HCT116 (cell line): ENCODE data around the gene DPF3. TPM values are rescaled to one million over a fixed set of nuclear protein-coding genes. Genes with fewer than 3 reads are reported as not detected.

Experiments
- ATAC-seq: fragments of 200-7000 bp; cut with Tn5 transposase; 2 replicates; pipeline ENCODE4 v1.9.1; 2020; ENCODE audit warnings: mild to moderate bottlenecking, moderate library complexity
- BruUV-seq: library from RNA; stranded (reverse); fragments of 400-500 nt; replicated peaks from 2 replicates; lab custom pipeline; 2021; lab: Mats Ljungman, UMichigan
- CTCF ChIA-PET: fragments of 300-600 bp; sonication (Branson Sonifier 250); formaldehyde crosslinking; loops from one replicate; lab custom pipeline; 2021; ENCODE audit warnings: antibody characterized with exemption; lab: Charles Lee
- POLR2A ChIA-PET: fragments of 300-600, 350-600 bp; sonication (Branson Sonifier 250); formaldehyde crosslinking; loops from one replicate; lab custom pipeline; 2021; ENCODE audit warnings: antibody characterized with exemption; lab: Charles Lee
- RAD21 ChIA-PET, 2 experiments: fragments of 300-600 bp; sonication (Branson Sonifier 250); formaldehyde crosslinking; loops; one replicate each; lab custom pipeline; 2023; ENCODE audit warnings: low total read pairs in 2 of 2; ENCODE audit not compliant: uncharacterized antibody in 2 of 2, unreplicated experiment in 2 of 2, low non-redundant PET in 1 of 2; lab: Charles Lee
- DNase-seq: peaks from one replicate; pipeline ENCODE4 v3.0.0-alpha.2; 2010; ENCODE audit warnings: low read depth, low spot score
- H2AFZ ChIP-seq: fragments of 200-600 bp; shearing (Covaris generic), sonication (generic); 2 replicates; pipeline ENCODE4 v1.6.1; 2017; ENCODE audit warnings: low read depth, mixed run types, mixed read lengths, antibody characterized with exemption, low read length; ENCODE audit not compliant: poor library complexity, severe bottlenecking
- H3K27ac ChIP-seq: 2 replicates; pipeline ENCODE4 v1.5.1; 2012; ENCODE audit warnings: low read depth, low read length
- H3K27me3 ChIP-seq: fragments of 200-600 bp; sonication (generic); 2 replicates; pipeline ENCODE4 v1.6.1; 2016; ENCODE audit warnings: mixed run types, low read length, mixed read lengths; ENCODE audit not compliant: insufficient read depth
- H3K36me3 ChIP-seq, 2 experiments: fragments of 200-500 bp in 1 of 2; fragments of 200-600 bp in 1 of 2; sonication (Bioruptor generic) in 1 of 2; sonication (generic) in 1 of 2; 2 replicates each; pipeline versions ENCODE4 v1.5.1 to v1.6.1; 2014 to 2016; ENCODE audit warnings: low read length in 2 of 2, inconsistent platforms in 1 of 2, mixed read lengths in 1 of 2, mixed run types in 1 of 2; ENCODE audit not compliant: insufficient read depth in 2 of 2, control insufficient read depth in 1 of 2
- H3K4me1 ChIP-seq, 2 experiments: fragments of 200-600 bp in 1 of 2; sonication (generic) in 1 of 2; 2 replicates each; pipeline versions ENCODE4 v1.5.1 to v1.6.1; 2012 to 2017; ENCODE audit warnings: low read length in 2 of 2, inconsistent platforms in 1 of 2, mild to moderate bottlenecking in 1 of 2, mixed read lengths in 1 of 2, mixed run types in 1 of 2, moderate library complexity in 1 of 2; ENCODE audit not compliant: insufficient read depth in 2 of 2, control insufficient read depth in 1 of 2
- H3K4me2 ChIP-seq: fragments of 200-600 bp; sonication (generic); 2 replicates; pipeline ENCODE4 v1.6.1; 2017; ENCODE audit warnings: mixed run types, low read length, mixed read lengths
- H3K4me3 ChIP-seq, 2 experiments: fragments of 200-600 bp in 1 of 2; sonication (generic) in 1 of 2; replicated peaks in 1 of 2; 2 replicates each; pipeline ENCODE4 v1.5.1; 2011 to 2016; ENCODE audit warnings: low read length in 2 of 2, control low read depth in 1 of 2, low read depth in 1 of 2, mild to moderate bottlenecking in 1 of 2, mixed read lengths in 1 of 2, mixed run types in 1 of 2
- H3K79me2 ChIP-seq: fragments of 200-600 bp; sonication (generic); 2 replicates; pipeline ENCODE4 v1.6.1; 2017; ENCODE audit warnings: mild to moderate bottlenecking, mixed run types, low read length, moderate library complexity, mixed read lengths; ENCODE audit not compliant: insufficient read depth
- H3K9ac ChIP-seq: fragments of 200-600 bp; sonication (generic); 2 replicates; pipeline ENCODE4 v1.6.1; 2016; ENCODE audit warnings: low read length, mixed read lengths
- H3K9me2 ChIP-seq: fragments of 200-600 bp; sonication (generic), shearing (Covaris generic); 2 replicates; pipeline ENCODE4 v1.6.1; 2017; ENCODE audit warnings: mixed run types, mild to moderate bottlenecking, moderate library complexity; ENCODE audit not compliant: insufficient read depth
- H3K9me3 ChIP-seq, 2 experiments: fragments of 200-500 bp in 1 of 2; fragments of 200-600 bp in 1 of 2; sonication (Bioruptor generic) in 1 of 2; sonication (generic) in 1 of 2; 2 replicates each; pipeline ENCODE4 v1.6.1; 2014 to 2017; ENCODE audit warnings: low read length in 2 of 2, mixed read lengths in 2 of 2, inconsistent platforms in 1 of 2, low read depth in 1 of 2, mild to moderate bottlenecking in 1 of 2, mixed run types in 1 of 2, moderate library complexity in 1 of 2; ENCODE audit not compliant: control insufficient read depth in 1 of 2, insufficient read depth in 1 of 2
- H4K20me1 ChIP-seq: fragments of 200-600 bp; sonication (generic), shearing (Covaris generic); 2 replicates; pipeline ENCODE4 v1.6.1; 2017; ENCODE audit warnings: mixed run types, mild to moderate bottlenecking, moderate library complexity; ENCODE audit not compliant: insufficient read depth
- CEBPB ChIP-seq: IDR thresholded peaks from 2 replicates; pipeline ENCODE4 v1.6.1; 2012; ENCODE audit warnings: low read depth
- EGR1 ChIP-seq: IDR thresholded peaks from 2 replicates; pipeline ENCODE4 v1.6.1; 2012; ENCODE audit warnings: low read depth
- EZH2phosphoT487 ChIP-seq: fragments of 200-600 bp; IDR thresholded peaks from 2 replicates; pipeline ENCODE4 v1.6.1; 2018; ENCODE audit warnings: antibody characterized with exemption, borderline replicate concordance
- JUND ChIP-seq: IDR thresholded peaks from 2 replicates; pipeline ENCODE4 v1.6.1; 2012
- POLR2A ChIP-seq: IDR thresholded peaks from 2 replicates; pipeline ENCODE4 v1.7.0; 2011; ENCODE audit warnings: borderline replicate concordance; ENCODE audit not compliant: insufficient read depth, insufficient read length; ENCODE audit errors: extremely low read depth
- POLR2AphosphoS5 ChIP-seq: IDR thresholded peaks from 2 replicates; pipeline ENCODE4 v1.6.1; 2011; ENCODE audit warnings: mild to moderate bottlenecking, low read depth, low read length, moderate library complexity
- RAD21 ChIP-seq: IDR thresholded peaks from 2 replicates; pipeline ENCODE4 v1.6.1; 2012; ENCODE audit warnings: low read depth, mild to moderate bottlenecking
- SRF ChIP-seq: IDR thresholded peaks from 2 replicates; pipeline ENCODE4 v1.6.1; 2012; ENCODE audit warnings: low read depth
- ZFX ChIP-seq: fragments of 450-650 bp; IDR thresholded peaks from 2 replicates; pipeline ENCODE4 v1.6.1; 2017
- ZNF274 ChIP-seq: fragments of 200-500 bp; sonication (Bioruptor generic); IDR thresholded peaks from 2 replicates; pipeline ENCODE4 v1.6.1; 2014; ENCODE audit warnings: mild to moderate bottlenecking, low read depth, low read length, inconsistent platforms
- intact Hi-C: fragments of 100-400 bp; cut with micrococcal nuclease; formaldehyde crosslinking; loops from 2 replicates; pipeline ENCODE4 v1.10.0; 2022
- total RNA-seq: library from RNA; stranded (reverse); gene quantifications from one replicate; pipeline ENCODE4 v1.2.1, GENCODE V29; 2021; ENCODE audit not compliant: unreplicated experiment

The DPF3 gene
- total RNA-seq, 1 experiment from 2014 or later, result 0.27 TPM

DNA sequence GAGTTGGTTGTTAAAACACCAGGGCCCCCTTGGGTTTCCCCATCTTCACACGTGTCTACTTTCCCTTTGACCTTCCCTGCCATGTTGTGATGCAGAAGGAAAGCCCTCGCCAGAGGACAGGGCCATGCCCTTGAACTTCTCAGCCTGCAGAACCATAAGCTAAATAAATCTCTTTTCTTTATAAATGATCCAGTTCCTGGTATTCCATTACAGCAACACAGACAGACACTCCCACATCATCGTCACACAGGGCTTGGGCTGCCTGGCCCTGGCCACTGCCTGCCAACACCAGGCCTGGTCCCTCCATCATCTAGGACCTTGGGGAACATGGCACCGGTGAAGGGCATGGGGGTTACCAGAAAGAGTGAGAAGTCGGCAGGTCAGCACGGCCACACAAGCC, 84.8 kb downstream of the DPF3 start:
- CTCF ChIA-PET, result no interaction called here
- no peaks in the 10 kb centered on the region for H3K9me2 ChIP-seq
- H3K4me1 ChIP-seq, result no peaks in the 10 kb centered on the region
- RAD21 ChIA-PET, result no interaction called here
- intact Hi-C loops, result no loop called here
- TF ChIP-seq RAD21 (no peak), JUND (no peak), POLR2AphosphoS5 (no peak), EZH2phosphoT487 (no peak)
- TF ChIP-seq, all 23 proteins: peak for 0
- no peaks in the 10 kb centered on the region for H3K79me2 ChIP-seq
- no peak overlapping the region for H3K4me3 ChIP-seq
- ATAC-seq (no peak), DNase-seq (no peak)
- no peaks in the 10 kb centered on the region for H3K36me3 ChIP-seq
- no peak overlapping the region for H3K4me2 ChIP-seq
- H3K27me3 ChIP-seq, result no peaks in the 10 kb centered on the region
- H3K9me3 ChIP-seq, result no peaks in the 10 kb centered on the region
- POLR2A ChIA-PET, result no interaction called here
- no peak overlapping the region for H2AFZ ChIP-seq
- no peak overlapping the region for H3K27ac ChIP-seq
- BruUV-seq, result no TSS peak
- no peak overlapping the region for H3K9ac ChIP-seq
- H4K20me1 ChIP-seq, result no peaks in the 10 kb centered on the region

DNA sequence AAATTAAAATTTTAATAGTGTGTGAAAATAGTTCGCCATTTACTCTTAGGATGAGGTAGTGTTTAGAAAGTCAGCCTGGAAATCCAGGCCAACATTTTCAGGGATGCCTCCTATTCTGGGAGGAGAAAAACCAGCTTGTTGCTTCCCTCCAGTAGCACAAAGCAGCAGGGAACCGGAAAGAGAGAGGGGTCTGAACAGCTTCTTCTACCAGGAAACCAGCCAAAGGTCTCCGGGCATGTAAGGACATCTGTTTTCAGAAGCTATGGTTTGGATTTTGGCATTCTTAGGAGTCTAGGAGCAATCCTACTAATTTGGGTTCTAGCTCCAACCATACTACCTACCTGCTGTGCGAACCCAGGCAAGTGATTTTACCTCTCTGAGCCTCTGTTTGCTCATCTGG, 85.3 kb downstream of the DPF3 start:
- no peak for ATAC-seq
- H3K27ac ChIP-seq, result no peak overlapping the region
- TF ChIP-seq POLR2A, result no peak
- no peak for TF ChIP-seq CEBPB
- TF ChIP-seq ZNF274, result no peak
- no peak for TF ChIP-seq ZFX
- no peak for TF ChIP-seq SRF
- TF ChIP-seq POLR2AphosphoS5, result no peak
- no peak for TF ChIP-seq EGR1
- no peak overlapping the region for H3K9ac ChIP-seq
- H3K4me1 ChIP-seq, result no peaks in the 10 kb centered on the region
- ChIA-PET CTCF (no interaction called here), POLR2A (no interaction called here), RAD21 (no interaction called here)
- H2AFZ ChIP-seq, result no peak overlapping the region
- H3K9me3 ChIP-seq, result no peaks in the 10 kb centered on the region
- DNase-seq, result no peak
- BruUV-seq, result no TSS peak
- H3K9me2 ChIP-seq, result no peaks in the 10 kb centered on the region
- no peaks in the 10 kb centered on the region for H3K79me2 ChIP-seq
- H3K27me3 ChIP-seq, result no peaks in the 10 kb centered on the region
- H4K20me1 ChIP-seq, result no peaks in the 10 kb centered on the region
- H3K4me3 ChIP-seq, result no peak overlapping the region
- no peak overlapping the region for H3K4me2 ChIP-seq
- H3K36me3 ChIP-seq, result no peaks in the 10 kb centered on the region
- intact Hi-C loops, result no loop called here
